HEK293T (cell line): ENCODE measurements around the gene AGBL5.

Experiments
- CTCF ChIA-PET: fragments of 350-600 bp; formaldehyde crosslinking; extraction: SDS; loops from one replicate; lab custom pipeline; 2021; ENCODE audit warnings: antibody characterized with exemption, inconsistent platforms; lab: Yijun Ruan, JAX
- POLR2A ChIA-PET: fragments of 350-600 bp; formaldehyde crosslinking; extraction: SDS; loops from one replicate; lab custom pipeline; 2020; ENCODE audit warnings: antibody characterized with exemption, inconsistent platforms; lab: Yijun Ruan, JAX
- DNase-seq: peaks from one replicate; pipeline ENCODE4 v3.0.0; 2012; ENCODE audit warnings: mixed read lengths; ENCODE audit errors: extremely low spot score
- ARNT ChIP-seq: fragments of 450-650 bp; IDR thresholded peaks from 2 replicates; pipeline ENCODE4 v1.6.1; 2017; ENCODE audit warnings: mild to moderate bottlenecking
- BHLHE40 ChIP-seq: fragments of 450-650 bp; IDR thresholded peaks from 2 replicates; pipeline ENCODE4 v1.6.1; 2016; ENCODE audit warnings: mild to moderate bottlenecking, moderate library complexity, borderline replicate concordance
- CTBP1 ChIP-seq: fragments of 450-650 bp; IDR thresholded peaks from 2 replicates; pipeline ENCODE4 v1.6.1; 2016; ENCODE audit warnings: borderline replicate concordance
- ELF4 ChIP-seq: fragments of 450-650 bp; IDR thresholded peaks from 2 replicates; pipeline ENCODE4 v1.6.1; 2017; ENCODE audit warnings: antibody characterized with exemption
- FOXA1 ChIP-seq: fragments of 450-650 bp; IDR thresholded peaks from 2 replicates; pipeline ENCODE4 v1.6.1; 2016; ENCODE audit warnings: mild to moderate bottlenecking
- FOXK2 ChIP-seq: fragments of 450-650 bp; IDR thresholded peaks from 2 replicates; pipeline ENCODE4 v1.6.1; 2016; ENCODE audit warnings: mild to moderate bottlenecking
- FOXM1 ChIP-seq: fragments of 450-650 bp; IDR thresholded peaks from 2 replicates; pipeline ENCODE4 v1.6.1; 2017; ENCODE audit warnings: mild to moderate bottlenecking, borderline replicate concordance
- HDGF ChIP-seq: fragments of 450-650 bp; IDR thresholded peaks from 2 replicates; pipeline ENCODE4 v1.6.1; 2017; ENCODE audit warnings: antibody characterized with exemption, borderline replicate concordance
- L3MBTL2 ChIP-seq: fragments of 450-650 bp; conservative IDR thresholded peaks from 2 replicates; pipeline ENCODE4 v1.6.1; 2016; ENCODE audit warnings: mild to moderate bottlenecking
- LEF1 ChIP-seq: fragments of 450-650 bp; IDR thresholded peaks from 2 replicates; pipeline ENCODE4 v1.6.1; 2017; ENCODE audit warnings: mild to moderate bottlenecking, borderline replicate concordance
- NFRKB ChIP-seq: fragments of 450-650 bp; IDR thresholded peaks from 2 replicates; pipeline ENCODE4 v1.6.1; 2016; ENCODE audit warnings: mild to moderate bottlenecking, moderate library complexity
- SP1 ChIP-seq: fragments of 450-650 bp; IDR thresholded peaks from 2 replicates; pipeline ENCODE4 v1.6.1; 2017
- SUZ12 ChIP-seq: fragments of 450-650 bp; IDR thresholded peaks from 2 replicates; pipeline ENCODE4 v1.6.1; 2016; ENCODE audit warnings: mild to moderate bottlenecking
- TARDBP ChIP-seq: fragments of 450-650 bp; IDR thresholded peaks from 2 replicates; pipeline ENCODE4 v1.6.1; 2016
- ZNF384 ChIP-seq: fragments of 450-650 bp; IDR thresholded peaks from 2 replicates; pipeline ENCODE4 v1.6.1; 2016
- TF ChIP-seq, protein P1 (sequence below): fragments of 450-650 bp; IDR thresholded peaks from 2 replicates; pipeline ENCODE4 v1.6.1; 2016

The AGBL5 gene

DNA sequence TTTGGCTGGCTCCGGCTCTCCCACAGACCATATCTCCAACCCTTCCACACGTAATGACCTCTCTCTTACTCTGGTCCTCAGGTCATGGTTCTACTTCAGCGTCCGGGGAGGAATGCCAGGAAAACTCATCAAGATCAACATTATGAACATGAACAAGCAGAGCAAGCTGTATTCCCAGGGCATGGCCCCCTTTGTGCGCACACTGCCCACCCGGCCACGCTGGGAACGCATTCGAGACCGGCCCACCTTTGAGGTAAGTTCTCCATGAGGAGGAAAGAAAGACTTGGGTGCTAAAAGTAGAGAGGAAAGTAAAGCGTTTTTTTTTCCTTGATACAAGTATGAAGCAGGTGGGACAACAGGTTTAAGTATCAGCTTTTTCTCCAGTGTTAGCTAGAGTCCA lies 1.9 kb downstream of the AGBL5 start:
- POLR2A ChIA-PET, result interaction anchor here (1.2 to 7.4 kb wide), 4 partner anchors 13 to 28 kb away, joined by 3 to 91 read pairs (median 25); partner anchors contain the start of gene OST4
- TF ChIP-seq CTBP1 (no peak), TARDBP (no peak), ELF4 (no peak), ZNF384 (no peak)
- CTCF ChIA-PET, result no interaction called here
- no peak for DNase-seq

DNA sequence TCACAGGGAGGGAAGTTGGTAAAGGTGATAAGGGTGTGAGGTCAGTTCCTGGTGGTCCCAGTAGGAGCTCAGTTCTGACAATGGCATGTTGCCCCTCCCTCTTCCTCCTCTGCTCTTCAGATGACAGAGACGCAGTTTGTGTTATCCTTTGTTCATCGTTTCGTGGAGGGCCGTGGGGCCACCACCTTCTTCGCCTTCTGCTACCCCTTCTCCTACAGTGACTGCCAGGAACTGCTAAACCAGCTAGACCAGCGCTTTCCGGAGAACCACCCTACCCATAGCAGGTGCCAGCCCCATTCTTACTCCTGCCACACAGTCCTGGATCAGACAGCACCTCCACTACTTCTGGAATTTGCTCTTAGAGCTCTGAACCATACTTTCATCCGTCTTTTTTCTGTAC lies 2.3 kb downstream of the AGBL5 start:
- ChIA-PET CTCF (no interaction called here), POLR2A (interaction anchor here (1.2 to 7.4 kb wide), 3 partner anchors 12 to 29 kb away, joined by 3 to 91 read pairs (median 47); partner anchors contain the start of gene OST4)
- TF ChIP-seq NFRKB (no peak), SUZ12 (no peak), FOXK2 (no peak), ZNF384 (no peak), FOXA1 (no peak), L3MBTL2 (no peak), ELF4 (no peak), ARNT (no peak), SP1 (no peak), TARDBP (no peak), BHLHE40 (no peak), HDGF (no peak), CTBP1 (no peak), FOXM1 (no peak), LEF1 (no peak)
- TF ChIP-seq, protein P1, sequence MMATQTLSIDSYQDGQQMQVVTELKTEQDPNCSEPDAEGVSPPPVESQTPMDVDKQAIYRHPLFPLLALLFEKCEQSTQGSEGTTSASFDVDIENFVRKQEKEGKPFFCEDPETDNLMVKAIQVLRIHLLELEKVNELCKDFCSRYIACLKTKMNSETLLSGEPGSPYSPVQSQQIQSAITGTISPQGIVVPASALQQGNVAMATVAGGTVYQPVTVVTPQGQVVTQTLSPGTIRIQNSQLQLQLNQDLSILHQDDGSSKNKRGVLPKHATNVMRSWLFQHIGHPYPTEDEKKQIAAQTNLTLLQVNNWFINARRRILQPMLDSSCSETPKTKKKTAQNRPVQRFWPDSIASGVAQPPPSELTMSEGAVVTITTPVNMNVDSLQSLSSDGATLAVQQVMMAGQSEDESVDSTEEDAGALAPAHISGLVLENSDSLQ, result no peak
- DNase-seq, result no peak

DNA sequence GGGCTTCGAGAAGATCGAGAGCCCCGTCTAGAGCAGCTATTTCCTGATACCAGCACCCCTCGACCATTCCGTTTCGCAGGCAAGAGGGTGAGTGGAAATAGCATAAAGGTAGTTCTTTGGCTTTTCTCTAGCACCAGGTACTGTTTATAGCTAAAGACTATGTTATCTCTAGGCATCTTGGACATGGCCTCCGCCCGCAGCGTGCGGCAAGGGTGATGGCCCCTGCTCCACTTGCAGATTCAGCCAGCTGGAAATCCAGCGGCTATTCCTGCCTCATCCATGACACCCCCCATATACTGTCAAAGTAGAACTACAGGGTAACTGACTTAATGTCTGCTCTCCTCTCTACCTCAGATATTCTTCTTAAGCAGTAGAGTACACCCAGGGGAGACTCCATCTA lies 3.3 kb downstream of the AGBL5 start:
- ChIA-PET CTCF (no interaction called here), POLR2A (interaction anchor here (0.6 to 7.4 kb wide), 4 partner anchors 10 to 325 kb away, joined by 3 to 91 read pairs (median 4); partner anchors contain the start of gene OST4)
- no peak for DNase-seq
- TF ChIP-seq SUZ12, result no peak
- TF ChIP-seq ARNT, result no peak
- TF ChIP-seq CTBP1, result no peak
- TF ChIP-seq SP1, result no peak
- TF ChIP-seq LEF1, result no peak
- no peak for TF ChIP-seq NFRKB
- TF ChIP-seq, protein P1, result no peak

DNA sequence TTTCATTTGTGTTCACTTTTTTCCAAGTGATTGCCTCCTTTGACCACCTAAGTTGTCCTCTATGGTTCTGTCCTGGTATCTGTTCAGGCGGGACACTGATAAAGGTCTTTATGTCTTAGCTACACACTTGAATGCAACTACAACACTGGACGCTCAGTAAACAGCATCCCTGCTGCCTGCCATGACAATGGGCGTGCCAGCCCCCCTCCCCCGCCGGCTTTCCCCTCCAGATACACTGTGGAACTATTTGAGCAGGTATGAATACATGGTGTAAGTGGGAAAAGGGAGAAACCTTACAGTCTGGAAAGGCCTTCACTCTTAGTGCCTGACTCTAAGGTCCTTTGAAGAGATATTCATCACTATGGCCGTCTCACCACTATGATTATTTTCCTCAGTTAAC lies 5.7 kb downstream of the AGBL5 start:
- TF ChIP-seq LEF1 (no peak), ARNT (no peak), L3MBTL2 (no peak), FOXA1 (no peak), TARDBP (no peak), CTBP1 (no peak), FOXM1 (no peak), SP1 (no peak), BHLHE40 (no peak), ZNF384 (no peak), FOXK2 (no peak), SUZ12 (no peak), ELF4 (no peak), HDGF (no peak), NFRKB (no peak)
- TF ChIP-seq, protein P1, result no peak
- CTCF ChIA-PET, result interaction anchor here (0.7 kb wide), 1 partner anchor 1709 kb away, joined by 3 read pairs; no protein-coding TSS in a partner anchor
- POLR2A ChIA-PET, result no interaction called here
- DNase-seq, result no peak

DNA sequence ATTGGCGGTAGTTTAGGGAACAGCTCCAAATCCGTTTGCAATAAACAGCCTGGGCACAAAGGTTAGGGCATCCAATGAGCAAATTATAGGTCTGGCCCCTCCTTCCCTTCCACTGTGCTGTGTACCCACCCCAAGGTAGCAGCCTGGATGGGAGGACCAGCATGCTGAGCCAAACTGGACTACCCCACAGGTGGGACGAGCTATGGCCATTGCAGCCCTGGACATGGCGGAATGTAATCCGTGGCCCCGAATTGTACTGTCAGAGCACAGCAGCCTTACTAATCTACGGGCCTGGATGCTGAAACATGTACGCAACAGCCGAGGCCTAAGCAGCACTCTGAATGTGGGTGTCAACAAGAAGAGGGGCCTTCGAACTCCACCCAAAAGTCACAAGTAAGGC lies 6.7 kb downstream of the AGBL5 start:
- DNase-seq, result no peak
- ChIA-PET CTCF (interaction anchor here (1.7 kb wide), 1 partner anchor 23 kb away, joined by 5 read pairs; no protein-coding TSS in a partner anchor), POLR2A (interaction anchor here (1.1 to 1.3 kb wide), 2 partner anchors 11 to 23 kb away, joined by 3 to 6 read pairs; no protein-coding TSS in a partner anchor)
- no peak for TF ChIP-seq ELF4
- no peak for TF ChIP-seq BHLHE40
- no peak for TF ChIP-seq ZNF384
- no peak for TF ChIP-seq L3MBTL2
- no peak for TF ChIP-seq LEF1
- TF ChIP-seq HDGF, result no peak
- no peak for TF ChIP-seq SUZ12
- no peak for TF ChIP-seq ARNT
- TF ChIP-seq NFRKB, result no peak
- TF ChIP-seq TARDBP, result no peak
- TF ChIP-seq FOXK2, result no peak
- no peak for TF ChIP-seq CTBP1
- TF ChIP-seq FOXA1, result no peak
- TF ChIP-seq SP1, result no peak
- TF ChIP-seq, protein P1, result no peak
- no peak for TF ChIP-seq FOXM1
